Activated naive CD8-positive, alpha-beta T cell treated with anti-CD3 and anti-CD28 coated beads, Interleukin-2, amount 50 U/mL, for 16 hours (primary cell): ENCODE data around the gene GTF3C5.

Source experiments
- DNase-seq: peaks from one replicate; pipeline ENCODE4 v3.0.0-alpha.2; 2020; ENCODE audit warnings: low read depth, low spot score

GTF3C5 gene

GRCh38 chr9:133107245-133107722 is 76.5 kb downstream of the GTF3C5 start:
- no peak for DNase-seq
